C4-2B (cell line): ENCODE results near the gene CDKL1.

ENCODE experiments used
- ZFX ChIP-seq: fragments of 450-650 bp; IDR thresholded peaks from 2 replicates; pipeline ENCODE4 v1.6.1; 2017
- TF ChIP-seq, protein P1 (sequence below): fragments of 450-650 bp; conservative IDR thresholded peaks from 2 replicates; pipeline ENCODE4 v1.5.1; 2017; ENCODE audit warnings: mild to moderate bottlenecking

DNA sequence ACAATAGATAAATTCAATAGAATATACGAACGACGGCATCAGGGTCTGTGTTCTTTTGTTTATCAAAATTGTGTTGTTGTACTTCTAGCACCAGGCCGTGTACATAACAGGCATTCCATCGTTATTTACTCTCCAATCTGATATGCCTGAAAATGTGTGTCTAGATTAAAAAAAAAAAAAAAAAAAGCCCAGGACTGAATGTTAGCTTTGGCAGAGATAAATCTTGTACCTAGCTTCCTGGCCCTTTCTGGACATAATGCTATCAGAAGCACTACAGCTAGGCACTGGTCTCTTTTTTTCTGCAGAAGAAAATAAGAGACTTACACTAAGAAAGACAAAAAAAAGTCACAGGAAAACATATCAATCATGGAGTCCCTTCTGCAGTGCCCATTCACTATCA, 37.0 kb downstream of the CDKL1 start:
- TF ChIP-seq, protein P1, sequence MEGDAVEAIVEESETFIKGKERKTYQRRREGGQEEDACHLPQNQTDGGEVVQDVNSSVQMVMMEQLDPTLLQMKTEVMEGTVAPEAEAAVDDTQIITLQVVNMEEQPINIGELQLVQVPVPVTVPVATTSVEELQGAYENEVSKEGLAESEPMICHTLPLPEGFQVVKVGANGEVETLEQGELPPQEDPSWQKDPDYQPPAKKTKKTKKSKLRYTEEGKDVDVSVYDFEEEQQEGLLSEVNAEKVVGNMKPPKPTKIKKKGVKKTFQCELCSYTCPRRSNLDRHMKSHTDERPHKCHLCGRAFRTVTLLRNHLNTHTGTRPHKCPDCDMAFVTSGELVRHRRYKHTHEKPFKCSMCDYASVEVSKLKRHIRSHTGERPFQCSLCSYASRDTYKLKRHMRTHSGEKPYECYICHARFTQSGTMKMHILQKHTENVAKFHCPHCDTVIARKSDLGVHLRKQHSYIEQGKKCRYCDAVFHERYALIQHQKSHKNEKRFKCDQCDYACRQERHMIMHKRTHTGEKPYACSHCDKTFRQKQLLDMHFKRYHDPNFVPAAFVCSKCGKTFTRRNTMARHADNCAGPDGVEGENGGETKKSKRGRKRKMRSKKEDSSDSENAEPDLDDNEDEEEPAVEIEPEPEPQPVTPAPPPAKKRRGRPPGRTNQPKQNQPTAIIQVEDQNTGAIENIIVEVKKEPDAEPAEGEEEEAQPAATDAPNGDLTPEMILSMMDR = no peak
- no peak for TF ChIP-seq ZFX
